Measurements from ENCODE around the gene OTUB2.

Gene OTUB2

DNA sequence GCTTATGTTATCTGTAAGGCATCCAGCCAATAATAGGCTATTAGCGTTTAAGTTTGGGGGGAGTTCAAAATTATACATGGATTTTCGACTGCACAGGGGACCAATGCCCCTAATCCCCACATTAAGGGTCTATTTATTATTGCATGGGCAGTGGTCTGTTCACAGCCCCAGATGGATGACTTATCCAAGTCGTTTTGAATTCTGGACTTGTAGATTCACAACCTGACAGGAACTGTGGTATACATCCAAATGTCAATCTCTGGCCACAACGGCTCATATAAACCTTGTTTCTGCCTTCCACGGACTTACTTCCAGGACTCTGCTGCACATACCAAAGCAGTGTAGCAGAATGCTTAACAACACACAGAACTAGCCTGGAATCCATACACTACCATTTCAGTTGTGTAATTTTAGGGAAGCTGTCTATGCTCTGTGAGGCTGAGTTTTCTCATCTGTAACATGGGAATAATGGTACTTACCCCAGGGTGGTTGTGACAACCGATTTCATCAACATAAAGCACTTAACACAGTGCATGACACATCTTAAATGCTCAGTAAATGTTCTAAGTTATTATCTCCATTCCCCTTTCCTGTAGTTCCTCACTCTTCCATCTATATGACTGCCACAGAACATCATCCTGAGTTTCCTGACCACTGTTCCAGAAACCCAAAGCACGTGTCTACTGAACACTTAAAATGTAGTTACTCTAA lies 51.1 kb downstream of the OTUB2 start:
- ChIA-PET POLR2A (no interaction called here), CTCF (interaction anchor here (5.5 kb wide), 1 partner anchor 41 kb away, joined by 25 read pairs; no protein-coding TSS in a partner anchor)
- DNase-seq (ENCODE audit: extremely low spot score): no peak
- no peak for TF ChIP-seq CTCF (IDR thresholded peaks at IDR 0.05; ENCODE audit: control extremely low read depth, extremely low read depth, low read depth, missing control alignments)

DNA sequence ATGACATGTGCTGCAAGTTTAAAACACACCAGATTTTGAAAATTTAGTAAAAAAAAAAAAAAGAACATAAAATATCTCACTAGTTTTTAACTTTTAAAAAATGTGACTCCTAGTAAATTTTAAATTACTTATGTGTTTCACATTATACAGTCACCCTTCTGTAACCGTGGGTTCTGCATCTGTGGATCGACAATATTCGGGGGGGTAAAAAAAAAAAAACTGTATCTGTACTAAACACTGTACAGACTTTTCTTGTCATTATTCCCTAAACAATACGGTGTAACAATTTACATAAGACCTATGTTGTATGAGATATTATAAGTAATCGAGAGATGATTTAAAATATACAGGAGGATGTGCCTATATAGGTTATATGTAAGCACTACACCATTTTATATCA lies 51.7 kb downstream of the OTUB2 start:
- ChIA-PET CTCF (interaction anchor here (5.5 kb wide), 1 partner anchor 42 kb away, joined by 25 read pairs; no protein-coding TSS in a partner anchor), POLR2A (no interaction called here)
- TF ChIP-seq CTCF (IDR thresholded peaks at IDR 0.05; ENCODE audit: control extremely low read depth, extremely low read depth, low read depth, missing control alignments): no peak
- DNase-seq (ENCODE audit: extremely low spot score): no peak

- POLR2A ChIA-PET: interaction anchor here (1.0 to 2.1 kb wide), 2 partner anchors 23 to 57 kb away, joined by 3 to 8 read pairs; no protein-coding TSS in a partner anchor
- CTCF ChIA-PET: interaction anchor here (1.0 to 5.5 kb wide), 5 partner anchors 13 to 56 kb away, joined by 3 to 25 read pairs (median 4); no protein-coding TSS in a partner anchor
- TF ChIP-seq CTCF (IDR thresholded peaks at IDR 0.05; ENCODE audit: control extremely low read depth, extremely low read depth, low read depth, missing control alignments): no peak
- DNase-seq (ENCODE audit: extremely low spot score): no peak
Observed at GRCh38 chr14:94079891-94080620, 53.9 kb downstream of the OTUB2 start.

- TF ChIP-seq CTCF (IDR thresholded peaks at IDR 0.05; ENCODE audit: control extremely low read depth, extremely low read depth, low read depth, missing control alignments): no peak
- CTCF ChIA-PET: interaction anchor here (0.7 to 5.5 kb wide), 11 partner anchors 10 to 141 kb away, joined by 3 to 25 read pairs (median 4); no protein-coding TSS in a partner anchor
- POLR2A ChIA-PET: interaction anchor here (0.6 to 1.1 kb wide), 8 partner anchors 13 to 100 kb away, joined by 3 to 6 read pairs (median 4); no protein-coding TSS in a partner anchor
- peak; percentile 98 for DNase-seq (ENCODE audit: extremely low spot score)
Observed at GRCh38 chr14:94080621-94081385, 54.7 kb downstream of the OTUB2 start, which contains the start of the genes DDX24 and IFI27L1. Gene DDX24 (minus strand): TSS chr14:94081202. CDS start chr14:94079742, 1,460 bp downstream. Gene IFI27L1 (plus strand): TSS chr14:94081310. CDS start chr14:94096938, 15,628 bp downstream.

DNA sequence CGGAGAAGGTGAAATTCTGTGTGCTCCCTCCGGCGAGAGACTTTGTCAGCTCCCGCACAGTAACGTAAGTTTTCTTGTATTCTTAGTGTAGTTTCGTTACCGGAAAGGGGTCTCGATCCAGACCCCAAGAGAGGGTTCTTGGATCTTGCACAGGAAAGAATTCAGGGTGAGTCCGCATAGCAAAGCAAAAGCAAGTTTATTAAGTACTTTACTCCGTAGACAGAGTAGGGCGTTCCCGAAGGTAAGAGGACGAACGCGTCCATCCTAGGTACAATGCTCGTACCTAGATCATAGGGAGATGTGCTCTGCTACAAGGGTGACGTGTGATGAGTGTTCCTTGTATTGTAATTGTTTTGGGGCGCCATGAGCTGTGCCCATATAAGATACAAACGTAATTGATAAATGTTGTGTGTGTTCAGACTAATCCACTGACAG lies 55.3 kb downstream of the OTUB2 start:
- CTCF ChIA-PET: interaction anchor here (0.7 to 5.5 kb wide), 13 partner anchors 10 to 141 kb away, joined by 3 to 25 read pairs (median 3); no protein-coding TSS in a partner anchor
- DNase-seq (ENCODE audit: extremely low spot score): no peak
- POLR2A ChIA-PET: interaction anchor here (0.6 to 1.1 kb wide), 8 partner anchors 14 to 100 kb away, joined by 3 to 6 read pairs (median 4); no protein-coding TSS in a partner anchor
- no peak for TF ChIP-seq CTCF (IDR thresholded peaks at IDR 0.05; ENCODE audit: control extremely low read depth, extremely low read depth, low read depth, missing control alignments)
